ENCODE measurements around the gene MTG1. TPM values are rescaled to one million over a fixed set of nuclear protein-coding genes. Genes with fewer than 3 reads are reported as not detected.
"Not testable (repeated sequence)": the region's sequence is repeated elsewhere in the genome, so short reads cannot be mapped to it uniquely, and the experiment has no call there.

Gene MTG1
- total RNA-seq, 1 donor from 2014 or later = 65.2 TPM

- H3K27ac Mint-ChIP-seq (ENCODE audit: unreplicated experiment) = no peak overlapping the region
- no peaks in the 10 kb centered on the region for H3K9me3 Mint-ChIP-seq (ENCODE audit: unreplicated experiment)
- no peaks in the 10 kb centered on the region for H3K27me3 Mint-ChIP-seq (ENCODE audit: unreplicated experiment)
- no peak for TF ChIP-seq CTCF (IDR thresholded peaks at IDR 0.05)
- peaks cover 12% of the 10 kb centered on the region for H3K4me1 Mint-ChIP-seq (ENCODE audit: unreplicated experiment)
- peaks cover under 1% of the 10 kb centered on the region for H3K36me3 Mint-ChIP-seq (ENCODE audit: unreplicated experiment)
- peak overlapping the region; percentile 47 for H3K4me3 Mint-ChIP-seq (ENCODE audit: unreplicated experiment)
- DNase-seq (ENCODE audit: extremely low spot score, unreplicated experiment) = no peak
These were observed 18.4 kb upstream of the MTG1 start for GRCh38 chr10:133375357-133376115.

GRCh38 chr10:133376183-133376582 lies 17.8 kb upstream of the MTG1 start:
- H3K36me3 Mint-ChIP-seq (ENCODE audit: unreplicated experiment); H3K27me3 Mint-ChIP-seq (ENCODE audit: unreplicated experiment); DNase-seq (ENCODE audit: extremely low spot score, unreplicated experiment); H3K27ac Mint-ChIP-seq (ENCODE audit: unreplicated experiment); H3K9me3 Mint-ChIP-seq (ENCODE audit: unreplicated experiment): not testable (repeated sequence)
- H3K4me3 Mint-ChIP-seq (ENCODE audit: unreplicated experiment) = peak overlapping the region; percentile 50
- peaks cover 12% of the 10 kb centered on the region for H3K4me1 Mint-ChIP-seq (ENCODE audit: unreplicated experiment)

- no peaks in the 10 kb centered on the region for H3K9me3 Mint-ChIP-seq (ENCODE audit: unreplicated experiment)
- H3K36me3 Mint-ChIP-seq (ENCODE audit: unreplicated experiment) = no peaks in the 10 kb centered on the region
- H3K27me3 Mint-ChIP-seq (ENCODE audit: unreplicated experiment) = no peaks in the 10 kb centered on the region
- no peak for DNase-seq (ENCODE audit: extremely low spot score, unreplicated experiment)
- no peak overlapping the region for H3K27ac Mint-ChIP-seq (ENCODE audit: unreplicated experiment)
- peaks cover 7% of the 10 kb centered on the region for H3K4me1 Mint-ChIP-seq (ENCODE audit: unreplicated experiment)
- TF ChIP-seq CTCF (IDR thresholded peaks at IDR 0.05) = no peak
- peak overlapping the region; percentile 40 for H3K4me3 Mint-ChIP-seq (ENCODE audit: unreplicated experiment)
These were observed 16.7 kb upstream of the MTG1 start for GRCh38 chr10:133377025-133377817.

GRCh38 chr10:133377818-133378250 lies 16.1 kb upstream of the MTG1 start:
- peaks cover 2% of the 10 kb centered on the region for H3K36me3 Mint-ChIP-seq (ENCODE audit: unreplicated experiment)
- DNase-seq (ENCODE audit: extremely low spot score, unreplicated experiment) = no peak
- no peak overlapping the region for H3K27ac Mint-ChIP-seq (ENCODE audit: unreplicated experiment)

More at GRCh38 chr10:133377818-133378250, 16.1 kb upstream of the MTG1 start:
- Mint-ChIP-seq H3K9me3 (ENCODE audit: unreplicated experiment) (no peaks in the 10 kb centered on the region), H3K4me1 (ENCODE audit: unreplicated experiment) (peaks cover 7% of the 10 kb centered on the region), H3K27me3 (ENCODE audit: unreplicated experiment) (no peaks in the 10 kb centered on the region), H3K4me3 (ENCODE audit: unreplicated experiment) (peak overlapping the region; percentile 76)
- TF ChIP-seq CTCF (IDR thresholded peaks at IDR 0.05) = no peak

Data from osteocyte (in vitro differentiated cells).